ENCODE results near the gene MRPL36.

MRPL36 gene

DNA sequence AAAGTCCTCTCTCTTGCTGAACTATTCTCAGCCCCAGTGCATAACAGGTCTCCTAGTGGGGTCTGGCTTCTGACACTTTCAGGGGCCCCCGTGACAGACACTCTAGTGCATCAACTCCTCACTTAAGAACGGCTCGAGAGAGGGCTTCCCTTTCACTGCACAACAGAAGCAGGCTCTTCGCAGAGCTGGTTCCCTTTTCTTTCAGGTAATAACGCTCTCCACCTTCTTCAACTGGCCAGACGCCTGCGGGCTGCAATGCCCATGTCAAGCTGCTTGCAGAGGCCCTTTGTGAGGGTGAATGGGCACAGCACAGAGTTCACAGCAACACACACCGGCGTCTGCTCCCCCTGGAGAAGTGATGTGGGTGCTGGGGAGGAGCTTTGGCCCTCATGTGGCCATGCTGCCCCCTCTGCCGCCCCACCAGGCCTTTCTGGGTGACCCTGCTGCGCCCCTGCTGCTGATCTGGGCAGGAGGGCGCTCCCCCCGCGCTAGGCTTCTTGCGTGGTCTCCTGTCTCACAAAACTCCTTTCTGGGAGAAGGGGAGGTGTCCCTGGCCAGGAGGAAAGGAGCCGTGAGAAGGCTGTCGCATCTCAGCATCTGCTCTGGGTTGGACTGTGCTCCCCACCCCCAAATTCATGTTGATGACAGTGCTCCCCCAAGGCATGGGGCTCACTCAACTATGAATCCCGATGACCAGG, 2.4 kb downstream of the MRPL36 start:
- in situ Hi-C loops (cut with HindIII; ENCODE audit: low pct_ligation_motif_present, low sequenced_read_pairs) = no loop called here
- peaks cover 22% of the 10 kb centered on the region for H3K36me3 ChIP-seq (replicated peaks)
- TF ChIP-seq, protein P1, sequence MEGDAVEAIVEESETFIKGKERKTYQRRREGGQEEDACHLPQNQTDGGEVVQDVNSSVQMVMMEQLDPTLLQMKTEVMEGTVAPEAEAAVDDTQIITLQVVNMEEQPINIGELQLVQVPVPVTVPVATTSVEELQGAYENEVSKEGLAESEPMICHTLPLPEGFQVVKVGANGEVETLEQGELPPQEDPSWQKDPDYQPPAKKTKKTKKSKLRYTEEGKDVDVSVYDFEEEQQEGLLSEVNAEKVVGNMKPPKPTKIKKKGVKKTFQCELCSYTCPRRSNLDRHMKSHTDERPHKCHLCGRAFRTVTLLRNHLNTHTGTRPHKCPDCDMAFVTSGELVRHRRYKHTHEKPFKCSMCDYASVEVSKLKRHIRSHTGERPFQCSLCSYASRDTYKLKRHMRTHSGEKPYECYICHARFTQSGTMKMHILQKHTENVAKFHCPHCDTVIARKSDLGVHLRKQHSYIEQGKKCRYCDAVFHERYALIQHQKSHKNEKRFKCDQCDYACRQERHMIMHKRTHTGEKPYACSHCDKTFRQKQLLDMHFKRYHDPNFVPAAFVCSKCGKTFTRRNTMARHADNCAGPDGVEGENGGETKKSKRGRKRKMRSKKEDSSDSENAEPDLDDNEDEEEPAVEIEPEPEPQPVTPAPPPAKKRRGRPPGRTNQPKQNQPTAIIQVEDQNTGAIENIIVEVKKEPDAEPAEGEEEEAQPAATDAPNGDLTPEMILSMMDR (IDR thresholded peaks at IDR 0.05; ENCODE audit: low read depth, low read length, missing control alignments) = no peak
- H3K4me3 ChIP-seq (ENCODE audit: low read depth, low read length) = no peak overlapping the region
- DNase-seq = no peak
- no peak overlapping the region for H3K27ac ChIP-seq
- H3K27me3 ChIP-seq (replicated peaks) = no peaks in the 10 kb centered on the region

DNA sequence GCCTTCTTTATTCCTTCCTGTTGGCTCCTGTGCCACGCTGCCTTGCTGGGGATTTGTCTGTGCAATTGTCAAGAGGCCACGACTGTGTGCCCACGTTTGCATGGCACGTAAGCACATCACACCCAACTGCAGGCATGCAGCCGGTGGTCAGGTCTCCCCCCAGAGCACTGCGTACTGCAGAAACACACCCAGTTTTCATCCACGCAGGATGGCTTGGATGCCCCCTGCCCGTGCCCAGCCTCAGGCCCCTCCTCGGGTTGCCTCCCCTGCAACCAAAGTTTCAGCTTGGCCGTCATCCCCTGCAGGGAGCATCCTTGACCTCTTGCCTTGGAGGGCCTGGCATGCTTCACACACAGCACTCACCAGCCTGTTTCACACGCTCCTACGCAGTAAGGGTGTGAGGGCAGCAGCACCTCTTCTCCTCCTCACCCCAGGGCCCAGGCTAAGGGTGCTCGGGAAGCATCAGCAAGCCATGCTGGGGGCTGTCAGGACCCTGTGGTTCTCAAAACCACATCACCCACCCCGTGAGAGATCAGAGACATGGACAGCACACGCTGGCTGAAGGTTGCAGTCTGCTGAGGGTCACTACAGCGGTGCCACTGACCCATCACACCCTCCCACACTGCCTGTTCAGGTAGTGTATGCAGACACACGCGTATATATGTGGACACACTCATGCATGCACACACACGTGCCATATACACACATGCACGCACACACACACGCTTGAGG, 3.1 kb downstream of the MRPL36 start:
- in situ Hi-C loops (cut with HindIII; ENCODE audit: low pct_ligation_motif_present, low sequenced_read_pairs) = no loop called here
- DNase-seq = no peak
- peaks cover 22% of the 10 kb centered on the region for H3K36me3 ChIP-seq (replicated peaks)
- no peak overlapping the region for H3K27ac ChIP-seq
- TF ChIP-seq, protein P1 (IDR thresholded peaks at IDR 0.05; ENCODE audit: low read depth, low read length, missing control alignments) = no peak
- no peak overlapping the region for H3K4me3 ChIP-seq (ENCODE audit: low read depth, low read length)
- H3K27me3 ChIP-seq (replicated peaks) = no peaks in the 10 kb centered on the region

DNA sequence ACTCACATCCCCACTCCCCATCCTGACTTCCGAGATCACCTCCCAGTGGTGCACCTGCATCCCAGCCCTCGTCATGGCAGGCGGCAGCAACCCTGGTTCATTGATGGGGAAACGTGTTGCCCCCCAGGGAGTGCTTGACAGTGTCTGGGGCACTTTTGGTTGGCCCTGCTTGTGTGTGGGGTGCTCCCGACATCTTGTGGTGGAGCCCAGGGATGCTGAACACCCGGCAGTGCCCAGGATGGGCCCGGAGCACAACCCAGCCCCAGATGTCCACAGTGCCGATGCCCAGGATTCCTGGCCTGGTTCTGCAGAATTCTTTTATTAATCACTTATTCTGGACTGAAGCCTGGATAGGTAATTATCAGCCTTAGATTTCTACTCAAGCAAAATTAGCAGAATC, 3.7 kb downstream of the MRPL36 start:
- in situ Hi-C loops (cut with HindIII; ENCODE audit: low pct_ligation_motif_present, low sequenced_read_pairs) = no loop called here
- Histone ChIP-seq H3K27ac (no peak overlapping the region), H3K4me3 (ENCODE audit: low read depth, low read length) (no peak overlapping the region), H3K27me3 (replicated peaks) (no peaks in the 10 kb centered on the region), H3K36me3 (replicated peaks) (peaks cover 22% of the 10 kb centered on the region)
- TF ChIP-seq, protein P1 (IDR thresholded peaks at IDR 0.05; ENCODE audit: low read depth, low read length, missing control alignments) = no peak
- no peak for DNase-seq

DNA sequence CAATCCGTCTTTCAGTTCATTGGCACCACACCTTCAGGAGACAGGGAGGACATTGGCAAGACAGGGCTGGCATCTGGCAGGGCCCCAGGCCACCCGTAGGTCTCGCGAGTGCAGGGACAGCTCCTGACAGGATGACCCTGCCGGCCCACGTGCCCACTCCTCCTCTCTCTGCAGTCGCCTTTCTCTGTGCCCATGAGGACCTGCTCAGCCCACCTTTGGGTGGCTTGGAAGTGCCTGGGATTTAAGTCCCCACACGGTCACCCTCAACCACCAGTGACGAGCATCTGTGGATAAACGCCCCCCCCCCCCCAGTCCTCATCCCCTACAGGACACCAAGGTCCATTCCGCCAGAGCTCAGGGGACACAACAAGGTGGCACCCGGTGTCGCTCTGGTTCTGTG, 4.1 kb downstream of the MRPL36 start:
- TF ChIP-seq, protein P1 (IDR thresholded peaks at IDR 0.05; ENCODE audit: low read depth, low read length, missing control alignments) = no peak
- Histone ChIP-seq H3K36me3 (replicated peaks) (peaks cover 22% of the 10 kb centered on the region), H3K27ac (peak overlapping the region; percentile 97), H3K4me3 (ENCODE audit: low read depth, low read length) (no peak overlapping the region), H3K27me3 (replicated peaks) (no peaks in the 10 kb centered on the region)
- in situ Hi-C loops (cut with HindIII; ENCODE audit: low pct_ligation_motif_present, low sequenced_read_pairs) = no loop called here
- no peak for DNase-seq

DNA sequence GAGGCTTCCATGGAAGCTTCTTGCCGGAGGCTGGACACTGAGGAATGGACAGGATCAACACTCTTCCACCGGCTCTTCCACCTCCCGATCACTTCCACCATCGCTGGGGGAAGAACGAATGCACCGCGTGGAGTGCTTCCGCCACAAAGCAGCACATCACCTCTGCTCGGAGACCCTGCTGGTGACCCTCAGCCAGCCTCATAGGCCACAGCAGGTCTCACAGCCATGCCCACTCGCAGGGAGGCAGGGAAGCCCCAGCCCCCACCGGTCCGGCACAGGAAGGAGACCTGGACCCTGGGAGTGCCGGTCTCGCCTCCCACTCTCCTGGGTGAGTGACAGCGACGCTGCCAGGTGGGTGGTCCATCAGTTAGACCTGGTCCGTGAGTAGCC, 4.7 kb downstream of the MRPL36 start:
- peaks cover 22% of the 10 kb centered on the region for H3K36me3 ChIP-seq (replicated peaks)
- TF ChIP-seq, protein P1 (IDR thresholded peaks at IDR 0.05; ENCODE audit: low read depth, low read length, missing control alignments) = no peak
- in situ Hi-C loops (cut with HindIII; ENCODE audit: low pct_ligation_motif_present, low sequenced_read_pairs) = no loop called here
- no peak overlapping the region for H3K4me3 ChIP-seq (ENCODE audit: low read depth, low read length)
- peak overlapping the region; percentile 97 for H3K27ac ChIP-seq
- H3K27me3 ChIP-seq (replicated peaks) = no peaks in the 10 kb centered on the region
- no peak for DNase-seq
